MCF 10A (cell line): ENCODE measurements around the gene CD7. TPM values are rescaled to one million over a fixed set of nuclear protein-coding genes. Genes with fewer than 3 reads are reported as not detected.
A peak's percentile ranks its signal among the peaks of the same experiment; 100 is the strongest.

Experiments used
- BruUV-seq: library from RNA; stranded (reverse); fragments of 400-500 nt; replicated peaks from 2 replicates; lab custom pipeline; 2021; lab: Mats Ljungman, UMichigan
- CTCF ChIA-PET: fragments of 300-600 bp; sonication (Branson Sonifier 250); formaldehyde crosslinking; extraction: SDS; loops from one replicate; lab custom pipeline; 2021; ENCODE audit warnings: antibody characterized with exemption, inconsistent platforms; lab: Yijun Ruan, JAX
- POLR2A ChIA-PET: fragments of 300-600, 350-650 bp; sonication (Branson Sonifier 250); formaldehyde crosslinking; extraction: SDS; loops from one replicate; lab custom pipeline; 2020; ENCODE audit warnings: antibody characterized with exemption, inconsistent platforms; lab: Yijun Ruan, JAX
- DNase-seq: peaks from one replicate; pipeline ENCODE4 v3.0.0-alpha.2; 2018; ENCODE audit not compliant: unreplicated experiment
- H3K27ac Mint-ChIP-seq: one replicate; pipeline ENCODE4 v1.8.0; 2022; ENCODE audit warnings: mild to moderate bottlenecking, low read depth, mixed read lengths; ENCODE audit not compliant: unreplicated experiment
- H3K27me3 Mint-ChIP-seq: one replicate; pipeline ENCODE4 v1.8.0; 2022; ENCODE audit warnings: mixed read lengths; ENCODE audit not compliant: insufficient read depth, unreplicated experiment
- H3K36me3 Mint-ChIP-seq: one replicate; pipeline ENCODE4 v1.8.0; 2022; ENCODE audit warnings: mild to moderate bottlenecking, moderate library complexity, mixed read lengths; ENCODE audit not compliant: insufficient read depth, unreplicated experiment
- H3K4me1 Mint-ChIP-seq: one replicate; pipeline ENCODE4 v1.8.0; 2022; ENCODE audit warnings: mixed read lengths; ENCODE audit not compliant: insufficient read depth, unreplicated experiment
- H3K4me3 Mint-ChIP-seq: one replicate; pipeline ENCODE4 v1.8.0; 2022; ENCODE audit warnings: mild to moderate bottlenecking, moderate library complexity, mixed read lengths; ENCODE audit not compliant: unreplicated experiment
- H3K9me3 Mint-ChIP-seq: one replicate; pipeline ENCODE4 v1.8.0; 2022; ENCODE audit warnings: mixed read lengths; ENCODE audit not compliant: unreplicated experiment
- CTCF ChIP-seq: fragments of 200-600 bp; IDR thresholded peaks from one replicate; pipeline ENCODE4 v1.8.0; 2022; ENCODE audit warnings: antibody characterized with exemption, mild to moderate bottlenecking; ENCODE audit not compliant: unreplicated experiment
- intact Hi-C: fragments of 100-400 bp; cut with micrococcal nuclease; formaldehyde crosslinking; loops from 2 replicates; pipeline ENCODE4 v1.14.1; 2022
- total RNA-seq: library from RNA; stranded (reverse); gene quantifications from 2 replicates; pipeline ENCODE4 v1.2.3, GENCODE V29; 2022

Gene CD7
- total RNA-seq, 1 experiment from 2014 or later = 0.63 TPM

DNA sequence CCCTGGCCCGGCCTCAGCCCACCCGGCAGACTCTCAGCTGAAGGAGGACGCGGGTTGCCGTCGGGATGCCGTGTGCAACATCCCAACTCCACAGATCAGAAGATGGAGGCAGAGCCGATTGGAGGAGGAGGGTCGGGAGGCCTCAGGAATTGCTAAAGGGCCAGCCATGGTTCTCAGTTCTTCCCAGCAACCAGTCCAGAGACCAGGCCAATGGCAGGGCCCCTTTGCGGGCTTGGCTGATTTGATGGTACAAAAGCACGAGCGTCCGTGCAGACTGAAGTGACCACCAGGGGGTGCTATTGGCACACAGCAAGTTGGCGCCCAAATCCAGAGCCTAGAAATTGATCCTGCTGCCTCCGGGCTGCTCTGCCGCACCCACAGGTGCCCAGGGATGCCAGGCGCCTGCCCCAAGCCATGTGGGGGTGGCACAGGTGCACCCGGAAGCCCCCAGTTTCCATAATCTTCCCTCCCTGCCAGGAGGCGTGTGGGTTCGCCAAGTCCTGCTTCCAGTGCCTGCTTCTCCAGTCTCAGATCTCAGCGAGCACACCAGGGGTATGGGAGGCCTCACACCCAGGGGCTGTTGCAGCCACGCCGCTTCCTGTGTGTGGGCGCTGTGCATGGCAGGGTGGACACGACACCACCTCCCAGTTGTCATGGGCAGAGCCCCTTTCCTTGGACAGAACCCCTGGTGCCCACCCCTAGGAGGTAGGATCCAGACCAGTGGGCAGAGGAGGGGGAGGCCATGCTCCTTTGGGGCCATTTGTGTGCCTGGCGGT, 34.5 kb upstream of the CD7 start:
- DNase-seq = peak; percentile 86
- no peak overlapping the region for H3K27ac Mint-ChIP-seq
- peaks cover 11% of the 10 kb centered on the region for H3K27me3 Mint-ChIP-seq
- no peaks in the 10 kb centered on the region for H3K9me3 Mint-ChIP-seq
- no peaks in the 10 kb centered on the region for H3K36me3 Mint-ChIP-seq
- ChIA-PET POLR2A (interaction anchor here (0.5 to 0.6 kb wide), 2 partner anchors 49 to 365 kb away, joined by 3 to 4 read pairs; no protein-coding TSS in a partner anchor), CTCF (interaction anchor here (0.6 to 3.4 kb wide), 14 partner anchors 13 to 417 kb away, joined by 3 to 14 read pairs (median 3); no protein-coding TSS in a partner anchor)
- no peak overlapping the region for H3K4me3 Mint-ChIP-seq
- peaks cover 15% of the 10 kb centered on the region for H3K4me1 Mint-ChIP-seq
- BruUV-seq = no TSS peak
- intact Hi-C loops = loop anchor here (1.0 to 10.0 kb wide), 5 partner anchors 63 to 423 kb away; no protein-coding TSS in a partner anchor
- peak; percentile 94 for TF ChIP-seq CTCF

DNA sequence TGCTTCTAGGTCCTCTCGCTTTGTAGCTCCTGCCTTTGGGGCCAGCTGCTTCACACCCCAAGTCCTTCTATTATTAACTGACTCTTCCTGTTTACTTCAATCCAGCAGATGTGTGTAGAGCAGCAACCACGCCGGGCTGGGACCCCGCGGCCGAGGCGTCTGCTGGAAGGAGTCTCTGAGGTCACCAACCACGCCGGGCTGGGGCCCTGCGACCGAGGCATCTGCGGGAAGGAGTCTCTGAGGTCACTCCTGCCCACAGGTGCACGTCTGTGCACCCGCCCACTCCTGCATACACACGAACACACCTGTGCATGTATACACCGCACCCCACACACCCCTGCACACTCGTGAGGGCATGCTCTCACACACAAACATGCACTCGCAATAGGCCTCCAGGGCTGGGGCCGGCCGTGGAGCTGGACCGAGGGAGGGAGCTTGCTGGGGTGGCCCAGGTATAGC, 33.9 kb upstream of the CD7 start:
- intact Hi-C loops = loop anchor here (10.0 kb wide), 1 partner anchor 174 kb away; no protein-coding TSS in a partner anchor
- no TSS peak for BruUV-seq
- Mint-ChIP-seq H3K9me3 (no peaks in the 10 kb centered on the region), H3K4me3 (no peak overlapping the region), H3K27ac (no peak overlapping the region), H3K36me3 (no peaks in the 10 kb centered on the region), H3K4me1 (peaks cover 15% of the 10 kb centered on the region), H3K27me3 (peaks cover 11% of the 10 kb centered on the region)
- ChIA-PET CTCF (interaction anchor here (0.6 to 3.4 kb wide), 16 partner anchors 13 to 927 kb away, joined by 3 to 14 read pairs (median 3); no protein-coding TSS in a partner anchor), POLR2A (interaction anchor here (1.5 kb wide), 1 partner anchor 54 kb away, joined by 4 read pairs; no protein-coding TSS in a partner anchor)
- DNase-seq = no peak
- TF ChIP-seq CTCF = no peak

GRCh38 chr17:82350182-82351030, 33.0 kb upstream of the CD7 start:
- peaks cover 11% of the 10 kb centered on the region for H3K27me3 Mint-ChIP-seq
- H3K4me1 Mint-ChIP-seq = peaks cover 7% of the 10 kb centered on the region
- peak; percentile 47 for DNase-seq
- intact Hi-C loops = loop anchor here (10.0 kb wide), 1 partner anchor 174 kb away; no protein-coding TSS in a partner anchor
- TF ChIP-seq CTCF = no peak
- no peak overlapping the region for H3K4me3 Mint-ChIP-seq
- no peak overlapping the region for H3K27ac Mint-ChIP-seq
- CTCF ChIA-PET = interaction anchor here (0.6 to 3.4 kb wide), 17 partner anchors 12 to 927 kb away, joined by 3 to 14 read pairs (median 3); no protein-coding TSS in a partner anchor
- POLR2A ChIA-PET = interaction anchor here (0.7 to 1.5 kb wide), 2 partner anchors 53 to 170 kb away, joined by 3 to 4 read pairs; no protein-coding TSS in a partner anchor
- no peaks in the 10 kb centered on the region for H3K36me3 Mint-ChIP-seq
- BruUV-seq = no TSS peak
- no peaks in the 10 kb centered on the region for H3K9me3 Mint-ChIP-seq
